Upper lobe of left lung (tissue), 4 donors: ENCODE measurements around the gene HIC1.

Experiments used
- CTCF ChIP-seq, 6 experiments: fragments of 450-650 bp in 4 of 6; fragments of 200-600 bp in 2 of 6; sonication (generic) in 2 of 6; IDR thresholded peaks; one replicate each; pipeline ENCODE4 v1.5.1; 2016 to 2019; ENCODE audit warnings: antibody characterized with exemption in 6 of 6
- EP300 ChIP-seq, 4 donors: sonication (generic); formaldehyde crosslinking; IDR thresholded peaks; one replicate each; pipeline ENCODE4 v1.5.1; 2017; ENCODE audit warnings: antibody characterized with exemption in 4 of 4, control low read depth in 2 of 4
- POLR2A ChIP-seq, 4 donors: fragments of 450-650 bp; IDR thresholded peaks; one replicate each; pipeline ENCODE4 v1.5.1; 2016 to 2017; ENCODE audit warnings: antibody characterized with exemption in 4 of 4, mild to moderate bottlenecking in 2 of 4

- TF ChIP-seq CTCF (IDR thresholded peaks at IDR 0.05): no peak
- TF ChIP-seq EP300 (IDR thresholded peaks at IDR 0.05): no peak
- TF ChIP-seq POLR2A (IDR thresholded peaks at IDR 0.05): no peak
These were observed 37.4 kb downstream of the HIC1 start for GRCh38 chr17:2092253-2092652.
